Ovary (tissue), 3 donors: Measurements from ENCODE around the gene SLC5A11.

Experiments
- EP300 ChIP-seq: sonication (generic); formaldehyde crosslinking; IDR thresholded peaks from one replicate; pipeline ENCODE4 v1.6.1; 2017; ENCODE audit warnings: antibody characterized with exemption
- POLR2A ChIP-seq: fragments of 450-650 bp; IDR thresholded peaks from one replicate; pipeline ENCODE4 v1.6.1; 2017; ENCODE audit warnings: antibody characterized with exemption, mild to moderate bottlenecking, moderate library complexity
- TF ChIP-seq, protein P1 (sequence below), 3 donors: fragments of 450-650 bp in 2 of 3; fragments of 200-600 bp in 1 of 3; IDR thresholded peaks; one replicate each; pipeline versions ENCODE4 v1.5.1 to v1.8.0; 2016 to 2022; ENCODE audit warnings: antibody characterized with exemption in 3 of 3, mild to moderate bottlenecking in 1 of 3
- donor health status: DM: no; HTN: no; CAD: no.

GRCh38 chr16:24853169-24853824 is 7.5 kb downstream of the SLC5A11 start:
- TF ChIP-seq POLR2A (no peak), EP300 (no peak)
- TF ChIP-seq, protein P1, sequence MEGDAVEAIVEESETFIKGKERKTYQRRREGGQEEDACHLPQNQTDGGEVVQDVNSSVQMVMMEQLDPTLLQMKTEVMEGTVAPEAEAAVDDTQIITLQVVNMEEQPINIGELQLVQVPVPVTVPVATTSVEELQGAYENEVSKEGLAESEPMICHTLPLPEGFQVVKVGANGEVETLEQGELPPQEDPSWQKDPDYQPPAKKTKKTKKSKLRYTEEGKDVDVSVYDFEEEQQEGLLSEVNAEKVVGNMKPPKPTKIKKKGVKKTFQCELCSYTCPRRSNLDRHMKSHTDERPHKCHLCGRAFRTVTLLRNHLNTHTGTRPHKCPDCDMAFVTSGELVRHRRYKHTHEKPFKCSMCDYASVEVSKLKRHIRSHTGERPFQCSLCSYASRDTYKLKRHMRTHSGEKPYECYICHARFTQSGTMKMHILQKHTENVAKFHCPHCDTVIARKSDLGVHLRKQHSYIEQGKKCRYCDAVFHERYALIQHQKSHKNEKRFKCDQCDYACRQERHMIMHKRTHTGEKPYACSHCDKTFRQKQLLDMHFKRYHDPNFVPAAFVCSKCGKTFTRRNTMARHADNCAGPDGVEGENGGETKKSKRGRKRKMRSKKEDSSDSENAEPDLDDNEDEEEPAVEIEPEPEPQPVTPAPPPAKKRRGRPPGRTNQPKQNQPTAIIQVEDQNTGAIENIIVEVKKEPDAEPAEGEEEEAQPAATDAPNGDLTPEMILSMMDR (IDR thresholded peaks at IDR 0.05): no peak
